Fibroblast of lung (primary cell): ENCODE results near the gene PSD4. TPM values are rescaled to one million over a fixed set of nuclear protein-coding genes. Genes with fewer than 3 reads are reported as not detected.

Experiments
- DNase-seq, 2 donors: peaks; one replicate each; pipeline versions ENCODE4 v3.0.0 to v3.0.0-alpha.2; 2010; ENCODE audit warnings: low read depth in 2 of 2
- H2AFZ ChIP-seq: 2 replicates; pipeline ENCODE4 v1.5.1; 2012; ENCODE audit warnings: low read length, control low read depth, inconsistent platforms
- H3K27ac ChIP-seq: 2 replicates; pipeline ENCODE4 v1.5.1; 2011; ENCODE audit warnings: low read length, control low read depth; ENCODE audit not compliant: insufficient read depth
- H3K27me3 ChIP-seq: 2 replicates; pipeline ENCODE4 v1.5.1; 2011; ENCODE audit warnings: mild to moderate bottlenecking, low read length; ENCODE audit not compliant: control insufficient read depth, insufficient read depth
- H3K36me3 ChIP-seq: 2 replicates; pipeline ENCODE4 v1.5.1; 2011; ENCODE audit warnings: low read length; ENCODE audit not compliant: control insufficient read depth, insufficient read depth
- H3K4me1 ChIP-seq: 2 replicates; pipeline ENCODE4 v1.5.1; 2011; ENCODE audit warnings: low read length; ENCODE audit not compliant: control insufficient read depth, insufficient read depth; ENCODE audit errors: extremely low read depth
- H3K4me2 ChIP-seq: 2 replicates; pipeline ENCODE4 v1.5.1; 2011; ENCODE audit warnings: low read length, control low read depth; ENCODE audit not compliant: insufficient read depth; ENCODE audit errors: extremely low read depth
- H3K4me3 ChIP-seq, 4 experiments: fragments of 200-600 bp in 1 of 4; sonication (generic) in 1 of 4; replicated peaks in 1 of 4; 2 replicates each; pipeline ENCODE4 v1.5.1; 2011 to 2016; ENCODE audit warnings: low read length in 4 of 4, low read depth in 3 of 4, mild to moderate bottlenecking in 3 of 4, control low read depth in 2 of 4, inconsistent platforms in 1 of 4, mixed read lengths in 1 of 4; ENCODE audit not compliant: insufficient read depth in 1 of 4; ENCODE audit errors: control extremely low read depth in 1 of 4
- H3K79me2 ChIP-seq: 2 replicates; pipeline ENCODE4 v1.5.1; 2012; ENCODE audit warnings: mild to moderate bottlenecking, low read length, inconsistent platforms; ENCODE audit not compliant: control insufficient read depth, insufficient read depth
- H3K9ac ChIP-seq: 2 replicates; pipeline ENCODE4 v1.5.1; 2011; ENCODE audit warnings: mild to moderate bottlenecking, low read length, control low read depth; ENCODE audit not compliant: insufficient read depth
- H3K9me3 ChIP-seq: 2 replicates; pipeline ENCODE4 v1.5.1; 2012; ENCODE audit warnings: low read depth, low read length; ENCODE audit not compliant: control insufficient read depth, insufficient read depth
- H4K20me1 ChIP-seq: 2 replicates; pipeline ENCODE4 v1.5.1; 2011; ENCODE audit warnings: low read length; ENCODE audit not compliant: control insufficient read depth, insufficient read depth; ENCODE audit errors: extremely low read depth
- CTCF ChIP-seq, 2 donors: IDR thresholded peaks in 1 of 2; conservative IDR thresholded peaks in 1 of 2; 1 replicate in 1 of 2; 2 replicates in 1 of 2; pipeline ENCODE4 v1.5.1; 2011 to 2012; ENCODE audit warnings: low read length in 2 of 2, control low read depth in 1 of 2, inconsistent platforms in 1 of 2, low read depth in 1 of 2, mild to moderate bottlenecking in 1 of 2
- EZH2 ChIP-seq: IDR thresholded peaks from 2 replicates; pipeline ENCODE4 v1.5.1; 2012; ENCODE audit warnings: low read length, control low read depth, mild to moderate bottlenecking; ENCODE audit errors: missing control alignments
- polyA plus RNA-seq, 2 donors: library from polyadenylated mRNA; depleted of rRNA in 1 of 2; stranded (reverse) in 1 of 2; unstranded in 1 of 2; fragments of >200 nt; gene quantifications; 2 replicates each; pipeline ENCODE4 v1.2.1, GENCODE V29; 2011 to 2012; ENCODE audit warnings: missing spikeins in 1 of 2
- total RNA-seq: library from RNA; depleted of rRNA; stranded (reverse); fragments of >200 nt; gene quantifications from 2 replicates; pipeline ENCODE4 v1.2.1, GENCODE V29; 2014

The PSD4 gene
- total and polyA plus RNA-seq, 2 donors (not counting 1 experiment from before 2014, with no cell fraction given): 1.0 to 6.1 TPM

GRCh38 chr2:113245276-113245711 lies 71.5 kb downstream of the PSD4 start:
- no peak overlapping the region for H3K9ac ChIP-seq
- no peaks in the 10 kb centered on the region for H3K79me2 ChIP-seq
- H2AFZ ChIP-seq: no peak overlapping the region
- peaks cover 11% of the 10 kb centered on the region for H3K4me1 ChIP-seq
- H3K4me3 ChIP-seq: no peak overlapping the region
- H3K9me3 ChIP-seq: no peaks in the 10 kb centered on the region
- H3K36me3 ChIP-seq: no peaks in the 10 kb centered on the region
- H3K27me3 ChIP-seq: no peaks in the 10 kb centered on the region
- no peak for DNase-seq
- no peak overlapping the region for H3K4me2 ChIP-seq
- no peaks in the 10 kb centered on the region for H4K20me1 ChIP-seq
- no peak overlapping the region for H3K27ac ChIP-seq
- TF ChIP-seq CTCF (conservative IDR thresholded peaks at IDR 0.05 in 1 of 2, IDR thresholded peaks at IDR 0.05 in 1 of 2; ENCODE audit: low read depth in 1 of 2, low read length in 2 of 2) (no peak), EZH2 (no peak)

DNA sequence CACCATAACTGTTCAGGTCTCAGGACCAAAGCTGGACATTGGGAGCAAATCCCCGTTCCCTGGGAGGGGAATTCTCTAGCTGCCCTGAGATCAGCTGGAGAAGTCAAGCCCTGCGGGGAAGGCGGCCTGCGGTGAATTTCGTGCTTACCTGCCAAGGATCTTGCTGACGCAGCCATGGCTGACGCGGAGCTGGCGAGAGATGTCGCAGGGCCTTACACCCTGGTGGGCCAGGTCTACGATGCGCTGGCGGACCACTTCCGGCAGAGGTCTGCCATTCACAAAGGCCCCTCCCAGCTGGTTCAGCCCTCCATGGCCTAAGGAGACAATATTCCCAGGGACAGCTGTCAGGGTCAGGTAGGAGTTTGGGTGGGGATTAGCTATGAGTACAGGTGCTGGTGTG lies 72.8 kb downstream of the PSD4 start:
- Histone ChIP-seq H3K27ac (no peak overlapping the region), H3K4me3 (no peak overlapping the region), H2AFZ (no peak overlapping the region), H3K9me3 (no peaks in the 10 kb centered on the region), H4K20me1 (no peaks in the 10 kb centered on the region), H3K4me2 (no peak overlapping the region), H3K4me1 (peaks cover 2% of the 10 kb centered on the region), H3K36me3 (no peaks in the 10 kb centered on the region), H3K9ac (no peak overlapping the region), H3K27me3 (no peaks in the 10 kb centered on the region), H3K79me2 (no peaks in the 10 kb centered on the region)
- TF ChIP-seq EZH2 (no peak), CTCF (conservative IDR thresholded peaks at IDR 0.05 in 1 of 2, IDR thresholded peaks at IDR 0.05 in 1 of 2; ENCODE audit: low read depth in 1 of 2, low read length in 2 of 2) (no peak)
- DNase-seq: no peak

DNA sequence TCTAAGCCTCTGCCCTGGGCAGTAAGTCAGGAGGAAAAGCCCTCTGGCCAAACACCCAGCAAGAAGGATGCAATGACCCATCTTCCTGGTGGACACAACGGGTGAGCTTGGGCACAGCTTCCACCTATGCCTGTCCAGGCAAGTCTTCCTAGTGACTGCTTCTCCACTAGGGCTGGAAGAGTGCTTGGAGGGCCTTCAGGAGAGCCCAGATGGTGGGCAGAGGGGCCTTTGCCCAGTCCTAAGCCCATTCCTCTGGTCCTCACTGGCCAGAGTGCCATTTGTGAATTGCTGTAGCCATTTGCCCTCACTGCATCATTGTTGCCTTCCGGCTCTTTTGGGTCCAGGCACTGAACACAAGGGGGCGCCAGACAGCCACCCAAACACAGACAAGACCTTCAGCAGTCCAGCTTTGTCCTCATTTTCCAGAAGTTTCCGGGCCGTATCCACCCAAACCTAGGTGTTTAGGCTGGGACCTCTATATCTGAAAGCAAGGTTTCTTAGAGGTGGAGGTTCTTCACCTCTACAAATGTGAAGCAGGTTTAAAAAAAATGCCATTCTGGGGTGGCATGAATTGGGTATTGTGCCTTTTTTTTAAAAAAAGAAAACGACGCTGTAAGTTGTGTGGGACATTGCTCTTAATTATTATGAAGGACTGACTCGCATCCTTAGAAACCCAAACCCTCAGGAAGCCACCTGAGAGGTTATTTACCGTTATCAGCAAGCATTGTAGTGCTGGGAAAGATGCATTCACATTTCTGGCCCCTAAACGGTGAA lies 75.4 kb downstream of the PSD4 start:
- Histone ChIP-seq H3K9ac (no peak overlapping the region), H2AFZ (peak overlapping the region; percentile 61), H3K4me3 (no peak overlapping the region), H3K4me1 (no peaks in the 10 kb centered on the region), H3K9me3 (no peaks in the 10 kb centered on the region), H3K27me3 (no peaks in the 10 kb centered on the region), H3K79me2 (no peaks in the 10 kb centered on the region), H3K27ac (no peak overlapping the region), H4K20me1 (no peaks in the 10 kb centered on the region), H3K36me3 (no peaks in the 10 kb centered on the region), H3K4me2 (no peak overlapping the region)
- TF ChIP-seq CTCF (conservative IDR thresholded peaks at IDR 0.05 in 1 of 2, IDR thresholded peaks at IDR 0.05 in 1 of 2; ENCODE audit: low read depth in 1 of 2, low read length in 2 of 2) (peak; percentile 95 to 96), EZH2 (no peak)
- DNase-seq: peak; percentile 68 to 83
